Astrocyte (in vitro differentiated cells and primary cell): ENCODE results near the gene CDC20.

Experiments used
- CTCF ChIP-seq: IDR thresholded peaks from 2 replicates; pipeline ENCODE4 v1.5.1; 2011; ENCODE audit warnings: low read depth, mild to moderate bottlenecking, inconsistent platforms, low read length, moderate library complexity; ENCODE audit not compliant: insufficient read depth
- EZH2 ChIP-seq: IDR thresholded peaks from 2 replicates; pipeline ENCODE4 v1.6.1; 2012; ENCODE audit warnings: mild to moderate bottlenecking, low read length, inconsistent platforms; ENCODE audit not compliant: insufficient read depth

GRCh38 chr1:43354471-43354870, 4.3 kb upstream of the CDC20 start:
- TF ChIP-seq CTCF (no peak), EZH2 (no peak)
